HG03025 (cell line): ENCODE data around the gene GBP3.
"Not testable (repeated sequence)": the region's sequence is repeated elsewhere in the genome, so short reads cannot be mapped to it uniquely, and the experiment has no call there.

Experiments
- ATAC-seq: cut with Tn5 transposase; IDR thresholded peaks from one replicate; pipeline ENCODE4 v1.9.1; 2021; ENCODE audit warnings: mild to moderate bottlenecking, moderate library complexity; ENCODE audit not compliant: unreplicated experiment, low FRiP score

The GBP3 gene

GRCh38 chr1:89041721-89042120 is 19.1 kb upstream of the GBP3 start:
- ATAC-seq, result no peak

DNA sequence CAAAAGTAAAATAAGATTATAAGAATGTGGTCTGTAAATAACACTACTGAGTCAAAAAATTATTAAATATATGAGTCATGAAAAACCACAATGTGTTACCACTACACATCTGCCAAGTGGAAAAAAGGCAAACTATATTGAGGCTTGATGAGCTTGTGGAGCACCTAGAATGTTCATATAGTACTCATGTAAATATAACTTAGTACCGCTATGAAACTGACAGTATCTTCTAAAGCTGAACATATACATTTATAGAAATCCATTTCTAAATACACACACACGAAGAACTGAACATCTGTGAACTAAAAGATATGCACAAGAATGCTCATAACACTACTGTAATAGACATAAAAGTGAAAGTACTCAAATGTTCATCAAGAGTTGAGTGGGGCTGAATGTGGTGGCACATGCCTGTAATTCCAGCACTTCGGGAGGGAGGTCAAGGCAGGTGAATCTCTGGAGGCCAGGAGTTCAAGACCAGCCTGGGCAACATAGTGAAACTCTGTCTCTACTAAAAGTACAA is 18.5 kb upstream of the GBP3 start:
- peak; percentile 98 for ATAC-seq

DNA sequence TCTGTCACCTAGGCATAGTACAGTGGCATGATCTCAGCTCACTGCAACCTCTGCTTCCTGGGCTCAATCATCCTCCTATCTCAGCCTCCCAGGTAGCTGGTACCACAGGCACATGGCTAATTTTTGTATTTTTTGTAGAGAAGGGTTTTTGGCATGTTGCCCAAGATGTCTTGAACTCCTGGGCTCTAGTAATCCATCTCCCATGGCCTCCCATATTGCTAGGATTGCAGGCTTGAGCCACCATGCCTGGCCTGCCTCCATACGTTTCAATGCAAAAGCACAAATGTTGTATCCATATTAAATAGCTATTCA is 17.6 kb upstream of the GBP3 start:
- ATAC-seq, result no peak

GRCh38 chr1:89037186-89037585 is 14.5 kb upstream of the GBP3 start:
- no peak for ATAC-seq

DNA sequence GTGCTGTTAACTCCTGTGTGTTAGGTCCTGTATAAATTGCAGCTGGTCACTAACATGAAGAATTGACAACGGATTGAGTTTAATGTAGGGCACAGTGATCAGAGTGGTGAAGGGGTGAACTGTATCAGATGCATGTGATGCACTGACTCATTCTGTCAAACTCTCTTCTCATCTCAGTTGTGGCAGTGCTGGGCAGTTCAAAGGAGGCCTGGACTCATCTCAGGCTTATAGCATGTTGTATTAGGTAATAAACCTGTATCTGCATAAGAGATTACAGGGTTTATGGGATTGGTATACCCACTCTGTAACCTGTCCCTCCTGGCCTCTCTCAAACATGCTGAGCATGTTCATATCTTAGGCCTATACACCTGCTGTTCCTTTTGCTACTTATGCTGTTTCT is 12.4 kb upstream of the GBP3 start:
- ATAC-seq, result no peak

GRCh38 chr1:89034004-89034403 is 11.3 kb upstream of the GBP3 start:
- ATAC-seq, result not testable (repeated sequence)

DNA sequence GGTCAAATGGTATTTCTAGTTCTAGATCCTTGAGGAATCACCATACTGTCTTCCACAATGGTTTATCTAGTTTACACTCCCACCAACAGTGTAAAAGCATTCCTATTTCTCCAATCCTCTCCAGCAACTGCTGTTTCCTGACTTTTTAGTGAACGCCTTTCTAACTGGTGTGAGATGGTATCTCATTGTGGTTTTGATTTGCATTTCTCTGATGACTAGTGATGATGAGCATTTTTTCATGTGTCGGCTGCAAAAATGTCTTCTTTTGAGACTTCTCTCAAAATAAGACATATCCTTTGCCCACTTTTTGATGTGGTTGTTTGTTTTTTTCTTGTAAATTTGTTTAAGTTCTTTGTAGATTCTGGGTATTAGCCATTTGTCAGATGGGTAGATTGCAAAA is 6.4 kb upstream of the GBP3 start:
- ATAC-seq, result not testable (repeated sequence)

- ATAC-seq, result no peak
These were observed 3.3 kb upstream of the GBP3 start for GRCh38 chr1:89025928-89026327.

DNA sequence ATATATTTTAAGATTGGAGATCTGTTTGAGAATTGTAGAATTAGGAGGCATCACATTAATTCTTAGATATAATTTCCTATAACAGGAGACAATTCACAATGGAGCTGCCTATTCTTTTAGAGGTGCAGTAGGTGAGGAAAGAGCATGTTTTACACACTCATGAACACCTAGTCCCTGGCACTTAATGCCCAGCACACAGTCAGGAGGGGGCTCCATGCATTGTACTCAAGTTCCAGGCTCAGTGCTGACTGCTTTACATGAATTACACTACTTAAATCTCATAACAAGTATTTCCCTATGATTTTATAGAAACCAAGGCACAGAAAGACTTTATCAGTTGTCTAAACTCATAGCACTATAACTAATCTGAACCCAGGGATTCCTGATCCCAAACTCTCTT is 360 bp upstream of the GBP3 start:
- ATAC-seq, result no peak

GRCh38 chr1:89018318-89018717 is 4.3 kb downstream of the GBP3 start:
- not testable (repeated sequence) for ATAC-seq

GRCh38 chr1:89008511-89008910 is 14.2 kb downstream of the GBP3 start:
- no peak for ATAC-seq

DNA sequence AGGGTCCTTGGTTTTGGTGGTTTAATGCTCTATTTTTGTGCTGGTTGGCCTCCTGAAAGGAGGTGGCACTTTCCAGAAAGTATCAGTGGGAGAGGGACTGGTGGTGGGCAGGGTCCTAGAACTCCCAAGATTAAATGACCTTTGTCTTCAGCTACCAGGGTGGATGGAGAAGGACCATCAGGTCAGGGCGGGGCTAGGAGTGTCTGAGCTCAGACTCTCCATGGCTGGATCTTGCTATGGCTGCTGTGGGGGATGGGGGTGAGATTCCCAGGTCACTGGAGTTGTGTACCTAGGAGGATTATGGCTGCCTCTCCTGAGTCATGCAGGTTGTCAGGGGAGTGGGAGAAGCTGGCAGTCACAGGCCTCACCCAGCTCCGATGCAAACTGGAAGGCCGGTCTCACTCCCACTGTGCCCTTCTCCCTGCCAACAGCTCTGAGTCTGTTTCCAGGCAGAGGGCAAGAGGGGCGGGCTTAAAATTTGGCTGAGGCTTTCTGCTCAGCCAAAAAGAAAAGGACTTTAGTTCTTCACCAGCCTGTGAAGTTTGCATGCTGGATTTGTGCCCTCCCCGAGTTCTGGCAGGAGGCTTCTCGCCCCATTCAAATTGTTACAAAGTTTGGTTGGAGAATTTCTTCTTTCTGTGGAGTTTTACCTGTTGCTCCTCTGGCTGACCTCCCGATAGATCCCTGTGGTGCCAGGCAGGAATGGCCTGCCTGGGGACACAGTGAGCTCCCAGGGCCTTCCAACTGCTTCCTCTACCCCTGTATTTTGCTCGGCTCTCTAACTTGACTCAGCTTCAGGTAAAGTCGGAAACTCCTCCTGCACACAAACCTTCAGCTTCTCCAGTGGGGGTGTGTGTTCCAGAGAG is 17.1 kb downstream of the GBP3 start:
- ATAC-seq, result no peak

DNA sequence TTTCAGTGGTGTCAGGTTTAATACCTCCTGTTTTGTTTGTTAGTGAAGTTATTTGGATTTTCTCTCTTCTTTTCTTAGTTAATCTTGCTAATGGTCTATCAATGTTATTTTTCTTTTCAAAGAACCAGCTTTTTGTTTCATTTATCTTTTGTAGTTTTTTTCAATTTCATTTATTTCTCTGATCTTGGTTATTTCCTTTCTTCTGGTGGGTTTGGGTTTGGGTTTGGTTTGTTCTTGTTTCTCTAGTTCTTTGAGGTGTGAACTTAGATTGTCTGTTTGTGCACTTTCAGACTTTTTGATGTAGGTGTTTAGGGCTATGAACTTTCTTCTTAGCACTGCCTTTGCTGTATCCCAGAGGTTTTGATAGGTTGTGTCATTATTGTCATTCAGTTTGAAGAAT is 20.5 kb downstream of the GBP3 start:
- ATAC-seq, result not testable (repeated sequence)

DNA sequence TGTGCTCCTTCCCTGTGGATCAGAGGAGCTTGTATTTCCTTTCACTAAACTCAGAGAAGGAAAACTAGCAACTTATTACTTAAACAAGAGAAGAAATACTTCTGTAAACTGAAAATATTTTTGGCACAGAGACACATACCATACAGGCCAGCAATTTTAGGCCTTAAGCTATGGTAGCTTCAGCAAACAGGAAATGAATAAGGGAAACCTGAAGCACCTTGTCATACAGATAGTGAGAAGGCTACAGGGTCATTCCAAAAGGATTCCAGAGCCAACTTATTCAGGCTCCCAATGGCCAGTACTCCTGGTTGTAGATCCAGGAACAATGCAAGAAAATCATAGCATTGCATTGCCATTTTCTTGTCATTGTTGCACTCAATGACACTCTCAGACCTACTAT is 21.2 kb downstream of the GBP3 start:
- ATAC-seq, result no peak

- ATAC-seq, result peak; percentile 94
These were observed 23.9 kb downstream of the GBP3 start for GRCh38 chr1:88998716-88999115.

- no peak for ATAC-seq
These were observed 32.2 kb downstream of the GBP3 start for GRCh38 chr1:88990426-88990825.

GRCh38 chr1:88985692-88986091 is 37.0 kb downstream of the GBP3 start:
- no peak for ATAC-seq

GRCh38 chr1:88985032-88985431 is 37.6 kb downstream of the GBP3 start:
- ATAC-seq, result no peak

GRCh38 chr1:88984569-88984968 is 38.1 kb downstream of the GBP3 start:
- ATAC-seq, result peak; percentile 48

DNA sequence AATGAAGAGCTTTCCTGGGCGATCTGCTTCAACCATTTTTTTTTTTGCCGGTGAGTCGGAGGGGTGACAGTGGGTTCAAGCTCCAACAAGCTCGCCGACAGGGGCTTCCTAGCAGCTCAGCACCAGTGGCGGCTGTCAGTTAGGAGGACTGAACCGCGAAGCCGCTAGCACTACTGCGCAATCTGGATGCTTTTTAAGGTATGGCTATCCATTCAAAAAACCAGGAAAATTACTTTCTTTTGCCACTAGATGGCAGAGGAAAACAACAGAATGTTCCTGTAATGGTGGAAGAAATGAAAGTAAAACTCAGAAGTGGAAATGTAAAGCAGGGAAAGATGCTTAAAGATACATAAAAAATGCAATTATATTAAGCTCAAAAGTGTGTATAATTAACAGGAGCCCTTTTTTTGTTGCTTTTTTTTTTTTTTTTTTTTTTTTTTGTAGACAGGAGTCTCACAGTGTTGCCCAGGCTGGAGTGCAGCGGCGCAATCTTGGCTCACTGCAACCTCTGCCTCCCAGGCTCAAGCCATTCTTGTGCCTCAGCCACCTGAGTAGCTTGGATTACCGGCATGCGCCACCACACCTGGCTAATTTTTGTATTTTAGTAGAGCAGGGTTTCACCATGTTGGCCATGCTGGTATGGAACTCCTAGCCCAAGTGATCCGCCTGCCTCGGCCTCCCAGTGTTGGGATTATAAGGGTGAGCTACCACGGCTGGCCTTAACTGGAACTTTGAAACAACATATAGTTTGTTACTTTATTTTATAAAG is 38.7 kb downstream of the GBP3 start:
- peak; percentile 60 for ATAC-seq

DNA sequence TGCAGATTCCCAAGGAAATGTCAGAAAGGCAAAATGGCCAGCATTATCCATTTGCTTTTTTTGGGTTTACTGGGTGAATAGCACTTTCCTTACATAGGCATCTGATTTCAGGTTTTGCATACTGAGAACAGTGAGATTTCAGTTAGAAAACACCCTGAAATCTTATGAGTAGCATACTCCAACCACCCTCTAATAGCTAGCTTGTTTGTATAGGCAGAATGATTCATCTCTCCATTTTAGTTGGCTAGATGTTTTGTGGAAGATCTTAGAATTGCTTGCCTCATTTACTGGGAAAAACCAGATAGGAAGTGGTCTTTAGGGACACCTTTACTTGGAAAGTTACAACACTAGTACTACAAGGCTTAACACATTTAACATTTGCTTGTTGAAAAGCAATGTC is 40.6 kb downstream of the GBP3 start:
- ATAC-seq, result no peak

- not testable (repeated sequence) for ATAC-seq
These were observed 41.2 kb downstream of the GBP3 start for GRCh38 chr1:88981506-88981905.
